Measurements from ENCODE around the gene DPP6. TPM values are rescaled to one million over a fixed set of nuclear protein-coding genes. Genes with fewer than 3 reads are reported as not detected.

The DPP6 gene
- total and polyA plus RNA-seq, 2 experiments from 2014 or later = not detected

DNA sequence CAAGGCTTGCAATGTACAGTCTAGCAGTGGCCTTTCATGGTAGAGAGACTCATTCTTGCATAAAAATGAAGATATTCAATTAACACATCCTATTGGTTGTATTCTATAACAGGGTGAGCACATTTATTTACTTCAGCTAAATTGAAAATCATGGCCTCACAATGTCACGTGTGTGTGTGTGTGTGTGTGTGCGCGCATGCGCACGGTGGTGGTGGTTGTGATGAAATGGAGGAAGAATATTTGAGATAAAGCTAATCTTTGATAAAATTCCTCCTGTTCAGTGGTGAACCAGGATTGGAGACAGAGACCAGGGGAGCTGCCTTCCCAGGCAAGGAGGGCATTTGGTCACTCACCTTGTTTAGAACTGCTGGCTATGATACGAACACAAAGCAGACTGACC, 199.8 kb downstream of the DPP6 start:
- Histone ChIP-seq H3K27me3 (ENCODE audit: insufficient read depth) (no peaks in the 10 kb centered on the region), H3K36me3 (ENCODE audit: insufficient read depth) (no peaks in the 10 kb centered on the region; the same call in 1 of the 2 replicates), H3K27ac (ENCODE audit: low read depth) (no peak overlapping the region), H3K4me1 (ENCODE audit: insufficient read depth) (no peaks in the 10 kb centered on the region), H4K20me1 (replicated peaks; ENCODE audit: insufficient read depth) (no peaks in the 10 kb centered on the region), H3F3A (replicated peaks; ENCODE audit: low read depth) (no peaks in the 10 kb centered on the region), H3K79me2 (replicated peaks; ENCODE audit: insufficient read depth) (no peaks in the 10 kb centered on the region), H2AFZ (no peak overlapping the region), H3K9me2 (ENCODE audit: insufficient read depth) (no peaks in the 10 kb centered on the region), H3K4me2 (no peak overlapping the region), H3K4me3 (no peak overlapping the region)
- H3K36me3 Mint-ChIP-seq (ENCODE audit: low read depth) = no peaks in the 10 kb centered on the region; the same call in 2 of the 3 replicates
- DNase-seq (ENCODE audit: low spot score) (no peak), ATAC-seq (no peak)
- TF ChIP-seq CREB1 (CRISPR knock-in tag; IDR thresholded peaks at IDR 0.05; ENCODE audit: low read depth) (no peak), STAT1 (IDR thresholded peaks at IDR 0.05; ENCODE audit: unreplicated experiment) (no peak), EZH2phosphoT487 (IDR thresholded peaks at IDR 0.05; ENCODE audit: unreplicated experiment) (no peak), ZNF331 (CRISPR knock-in tag; IDR thresholded peaks at IDR 0.05; ENCODE audit: low read depth) (no peak)
- TF ChIP-seq, protein P1, sequence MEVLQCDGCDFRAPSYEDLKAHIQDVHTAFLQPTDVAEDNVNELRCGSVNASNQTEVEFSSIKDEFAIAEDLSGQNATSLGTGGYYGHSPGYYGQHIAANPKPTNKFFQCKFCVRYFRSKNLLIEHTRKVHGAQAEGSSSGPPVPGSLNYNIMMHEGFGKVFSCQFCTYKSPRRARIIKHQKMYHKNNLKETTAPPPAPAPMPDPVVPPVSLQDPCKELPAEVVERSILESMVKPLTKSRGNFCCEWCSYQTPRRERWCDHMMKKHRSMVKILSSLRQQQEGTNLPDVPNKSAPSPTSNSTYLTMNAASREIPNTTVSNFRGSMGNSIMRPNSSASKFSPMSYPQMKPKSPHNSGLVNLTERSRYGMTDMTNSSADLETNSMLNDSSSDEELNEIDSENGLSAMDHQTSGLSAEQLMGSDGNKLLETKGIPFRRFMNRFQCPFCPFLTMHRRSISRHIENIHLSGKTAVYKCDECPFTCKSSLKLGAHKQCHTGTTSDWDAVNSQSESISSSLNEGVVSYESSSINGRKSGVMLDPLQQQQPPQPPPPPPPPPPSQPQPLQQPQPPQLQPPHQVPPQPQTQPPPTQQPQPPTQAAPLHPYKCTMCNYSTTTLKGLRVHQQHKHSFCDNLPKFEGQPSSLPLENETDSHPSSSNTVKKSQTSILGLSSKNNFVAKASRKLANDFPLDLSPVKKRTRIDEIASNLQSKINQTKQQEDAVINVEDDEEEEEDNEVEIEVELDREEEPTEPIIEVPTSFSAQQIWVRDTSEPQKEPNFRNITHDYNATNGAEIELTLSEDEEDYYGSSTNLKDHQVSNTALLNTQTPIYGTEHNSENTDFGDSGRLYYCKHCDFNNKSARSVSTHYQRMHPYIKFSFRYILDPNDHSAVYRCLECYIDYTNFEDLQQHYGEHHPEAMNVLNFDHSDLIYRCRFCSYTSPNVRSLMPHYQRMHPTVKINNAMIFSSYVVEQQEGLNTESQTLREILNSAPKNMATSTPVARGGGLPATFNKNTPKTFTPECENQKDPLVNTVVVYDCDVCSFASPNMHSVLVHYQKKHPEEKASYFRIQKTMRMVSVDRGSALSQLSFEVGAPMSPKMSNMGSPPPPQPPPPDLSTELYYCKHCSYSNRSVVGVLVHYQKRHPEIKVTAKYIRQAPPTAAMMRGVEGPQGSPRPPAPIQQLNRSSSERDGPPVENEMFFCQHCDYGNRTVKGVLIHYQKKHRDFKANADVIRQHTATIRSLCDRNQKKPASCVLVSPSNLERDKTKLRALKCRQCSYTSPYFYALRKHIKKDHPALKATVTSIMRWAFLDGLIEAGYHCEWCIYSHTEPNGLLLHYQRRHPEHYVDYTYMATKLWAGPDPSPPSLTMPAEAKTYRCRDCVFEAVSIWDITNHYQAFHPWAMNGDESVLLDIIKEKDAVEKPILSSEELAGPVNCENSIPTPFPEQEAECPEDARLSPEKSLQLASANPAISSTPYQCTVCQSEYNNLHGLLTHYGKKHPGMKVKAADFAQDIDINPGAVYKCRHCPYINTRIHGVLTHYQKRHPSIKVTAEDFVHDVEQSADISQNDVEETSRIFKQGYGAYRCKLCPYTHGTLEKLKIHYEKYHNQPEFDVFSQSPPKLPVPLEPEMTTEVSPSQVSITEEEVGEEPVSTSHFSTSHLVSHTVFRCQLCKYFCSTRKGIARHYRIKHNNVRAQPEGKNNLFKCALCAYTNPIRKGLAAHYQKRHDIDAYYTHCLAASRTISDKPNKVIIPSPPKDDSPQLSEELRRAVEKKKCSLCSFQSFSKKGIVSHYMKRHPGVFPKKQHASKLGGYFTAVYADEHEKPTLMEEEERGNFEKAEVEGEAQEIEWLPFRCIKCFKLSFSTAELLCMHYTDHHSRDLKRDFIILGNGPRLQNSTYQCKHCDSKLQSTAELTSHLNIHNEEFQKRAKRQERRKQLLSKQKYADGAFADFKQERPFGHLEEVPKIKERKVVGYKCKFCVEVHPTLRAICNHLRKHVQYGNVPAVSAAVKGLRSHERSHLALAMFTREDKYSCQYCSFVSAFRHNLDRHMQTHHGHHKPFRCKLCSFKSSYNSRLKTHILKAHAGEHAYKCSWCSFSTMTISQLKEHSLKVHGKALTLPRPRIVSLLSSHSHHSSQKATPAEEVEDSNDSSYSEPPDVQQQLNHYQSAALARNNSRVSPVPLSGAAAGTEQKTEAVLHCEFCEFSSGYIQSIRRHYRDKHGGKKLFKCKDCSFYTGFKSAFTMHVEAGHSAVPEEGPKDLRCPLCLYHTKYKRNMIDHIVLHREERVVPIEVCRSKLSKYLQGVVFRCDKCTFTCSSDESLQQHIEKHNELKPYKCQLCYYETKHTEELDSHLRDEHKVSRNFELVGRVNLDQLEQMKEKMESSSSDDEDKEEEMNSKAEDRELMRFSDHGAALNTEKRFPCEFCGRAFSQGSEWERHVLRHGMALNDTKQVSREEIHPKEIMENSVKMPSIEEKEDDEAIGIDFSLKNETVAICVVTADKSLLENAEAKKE (CRISPR knock-in tag; IDR thresholded peaks at IDR 0.05) = no peak
- no peak overlapping the region for H3K4me3 Mint-ChIP-seq
- H3K27ac Mint-ChIP-seq = no peak overlapping the region
- H3K9me3 Mint-ChIP-seq = peaks cover 8% of the 10 kb centered on the region
- H3K4me1 Mint-ChIP-seq = peaks cover 33% of the 10 kb centered on the region
- H3K27me3 Mint-ChIP-seq (ENCODE audit: insufficient read depth, low read depth, poor library complexity) = peaks cover 6% of the 10 kb centered on the region

GRCh38 chr7:154253810-154254209, 201.6 kb downstream of the DPP6 start:
- no peak overlapping the region for H3K4me2 ChIP-seq
- peaks cover 8% of the 10 kb centered on the region for H3K9me3 Mint-ChIP-seq
- DNase-seq (ENCODE audit: low spot score) (no peak), ATAC-seq (no peak)
- H2AFZ ChIP-seq = no peak overlapping the region
- no peaks in the 10 kb centered on the region for H3K9me2 ChIP-seq (ENCODE audit: insufficient read depth)
- no peak overlapping the region for H3K27ac Mint-ChIP-seq
- no peaks in the 10 kb centered on the region for H3K27me3 ChIP-seq (ENCODE audit: insufficient read depth)
- no peaks in the 10 kb centered on the region; the same call in 1 of the 2 replicates for H3K36me3 ChIP-seq (ENCODE audit: insufficient read depth)
- H3K4me1 Mint-ChIP-seq = peaks cover 35% of the 10 kb centered on the region
- no peaks in the 10 kb centered on the region; the same call in 2 of the 3 replicates for H3K36me3 Mint-ChIP-seq (ENCODE audit: low read depth)
- H3F3A ChIP-seq (replicated peaks; ENCODE audit: low read depth) = no peaks in the 10 kb centered on the region
- no peaks in the 10 kb centered on the region for H4K20me1 ChIP-seq (replicated peaks; ENCODE audit: insufficient read depth)
- H3K4me3 ChIP-seq = no peak overlapping the region
- no peaks in the 10 kb centered on the region for H3K4me1 ChIP-seq (ENCODE audit: insufficient read depth)
- H3K4me3 Mint-ChIP-seq = no peak overlapping the region; the same call in 2 of the 3 replicates
- no peaks in the 10 kb centered on the region for H3K79me2 ChIP-seq (replicated peaks; ENCODE audit: insufficient read depth)
- H3K27ac ChIP-seq (ENCODE audit: low read depth) = no peak overlapping the region
- H3K27me3 Mint-ChIP-seq (ENCODE audit: insufficient read depth, low read depth, poor library complexity) = peaks cover 3% of the 10 kb centered on the region
- TF ChIP-seq, protein P1 (CRISPR knock-in tag; IDR thresholded peaks at IDR 0.05) = no peak
- no peak for TF ChIP-seq POLR2AphosphoS5 (IDR thresholded peaks at IDR 0.05; ENCODE audit: low read depth)
